Amniotic epithelial cell (primary cell): ENCODE data around the gene C5orf15.
"Not testable (repeated sequence)": the region's sequence is repeated elsewhere in the genome, so short reads cannot be mapped to it uniquely, and the experiment has no call there.

Source experiments
- DNase-seq: peaks from one replicate; pipeline ENCODE4 v3.0.0-alpha.2; 2010; ENCODE audit warnings: low read depth

Gene C5orf15

DNA sequence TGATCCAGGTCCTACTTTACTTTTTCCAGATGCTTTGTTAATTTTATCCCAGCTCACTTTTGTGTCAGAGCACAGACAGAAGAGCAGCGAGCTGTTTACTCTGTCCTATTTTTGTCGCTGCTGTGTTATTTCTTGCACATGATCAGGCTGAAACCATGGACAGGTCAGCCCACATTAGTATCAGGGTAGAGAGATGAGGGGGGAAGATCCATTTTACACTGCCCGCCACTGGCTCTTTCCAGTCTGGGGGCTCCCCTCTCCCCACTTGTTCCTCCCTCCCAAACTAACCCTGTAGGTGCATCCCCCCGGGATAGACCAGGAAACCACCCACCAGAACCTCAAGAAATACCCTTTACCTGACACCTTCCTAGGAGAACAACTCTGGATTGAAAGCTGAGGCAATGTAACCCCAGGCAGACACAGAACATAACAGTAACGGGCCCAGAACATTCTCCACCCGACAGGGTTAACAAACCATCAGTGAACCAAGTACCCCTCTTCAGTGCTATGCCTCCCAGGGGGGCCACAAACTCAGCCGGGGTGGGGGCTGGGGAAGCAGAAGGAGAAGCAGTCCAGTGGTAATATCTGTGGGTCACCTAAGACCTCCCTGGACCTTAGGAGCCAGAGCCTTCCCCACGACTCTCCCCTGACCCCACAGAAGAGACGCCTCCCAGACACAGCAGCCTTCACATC, 26.0 kb upstream of the C5orf15 start:
- DNase-seq: no peak

DNA sequence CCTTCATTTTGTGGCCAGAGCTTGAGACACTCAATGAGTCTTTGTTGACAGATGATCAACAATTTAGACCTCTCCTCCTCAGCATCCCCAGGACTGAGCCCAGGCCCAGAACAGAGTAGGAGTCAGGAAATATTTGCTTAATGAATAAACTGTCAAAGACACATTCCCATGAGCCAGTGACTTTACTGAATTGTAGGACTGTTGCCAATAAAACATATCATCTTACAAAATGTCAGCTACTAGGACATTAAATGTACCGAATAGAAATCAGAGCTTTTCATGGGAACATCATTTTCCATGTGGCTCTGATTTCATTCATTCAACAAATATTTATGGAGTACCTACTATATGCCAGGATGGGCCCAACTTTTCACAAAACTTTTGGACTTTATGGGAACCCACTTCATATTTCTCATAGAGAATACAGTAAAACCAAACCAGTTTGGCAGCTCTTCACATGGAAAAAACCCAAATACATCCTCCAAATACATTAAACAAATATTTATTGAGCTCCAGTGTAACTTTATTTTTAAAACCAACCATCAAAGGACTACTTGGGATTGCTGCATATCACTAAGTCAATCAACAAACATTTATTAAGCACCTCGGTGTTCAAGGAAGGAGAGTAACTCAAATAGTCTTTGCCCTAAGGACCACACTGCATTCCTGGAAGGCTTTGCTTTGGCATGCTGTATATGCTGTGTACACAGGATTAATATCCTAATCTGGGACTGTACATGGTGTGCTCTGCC, 24.9 kb upstream of the C5orf15 start:
- no peak for DNase-seq

DNA sequence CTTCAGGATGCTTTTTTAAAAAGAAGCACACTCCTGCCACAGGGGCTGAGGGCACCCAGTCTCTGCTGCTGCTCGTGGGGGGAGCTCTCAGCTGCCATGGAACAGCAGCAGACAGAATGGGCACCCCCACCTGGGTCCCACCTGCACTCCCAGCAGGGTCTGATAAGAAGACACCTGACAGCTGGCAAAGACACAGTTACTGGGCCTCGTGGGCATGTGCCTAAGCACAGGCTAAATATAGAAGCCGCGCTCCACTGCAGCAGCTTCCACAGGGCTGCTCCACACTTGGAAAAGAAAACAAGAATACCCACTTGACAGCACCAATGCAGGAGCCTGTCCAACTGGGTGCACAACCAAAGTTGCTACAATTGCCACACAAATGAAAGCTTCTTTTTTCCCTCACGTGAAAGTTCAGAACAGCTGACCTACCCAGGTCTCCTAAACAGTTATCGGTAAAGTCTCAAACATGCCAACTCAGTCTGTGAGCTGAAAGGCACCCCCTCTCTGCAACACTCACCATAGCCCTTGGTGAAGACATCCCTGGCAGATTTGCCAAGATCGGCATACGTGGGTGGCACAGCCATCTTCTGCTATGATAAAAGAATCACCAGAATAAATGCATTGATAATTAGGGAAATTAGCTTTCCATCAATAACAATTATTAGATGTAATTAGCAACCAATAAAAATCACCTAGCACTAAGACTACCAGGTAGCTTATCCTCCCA, 24.2 kb upstream of the C5orf15 start:
- no peak for DNase-seq

DNA sequence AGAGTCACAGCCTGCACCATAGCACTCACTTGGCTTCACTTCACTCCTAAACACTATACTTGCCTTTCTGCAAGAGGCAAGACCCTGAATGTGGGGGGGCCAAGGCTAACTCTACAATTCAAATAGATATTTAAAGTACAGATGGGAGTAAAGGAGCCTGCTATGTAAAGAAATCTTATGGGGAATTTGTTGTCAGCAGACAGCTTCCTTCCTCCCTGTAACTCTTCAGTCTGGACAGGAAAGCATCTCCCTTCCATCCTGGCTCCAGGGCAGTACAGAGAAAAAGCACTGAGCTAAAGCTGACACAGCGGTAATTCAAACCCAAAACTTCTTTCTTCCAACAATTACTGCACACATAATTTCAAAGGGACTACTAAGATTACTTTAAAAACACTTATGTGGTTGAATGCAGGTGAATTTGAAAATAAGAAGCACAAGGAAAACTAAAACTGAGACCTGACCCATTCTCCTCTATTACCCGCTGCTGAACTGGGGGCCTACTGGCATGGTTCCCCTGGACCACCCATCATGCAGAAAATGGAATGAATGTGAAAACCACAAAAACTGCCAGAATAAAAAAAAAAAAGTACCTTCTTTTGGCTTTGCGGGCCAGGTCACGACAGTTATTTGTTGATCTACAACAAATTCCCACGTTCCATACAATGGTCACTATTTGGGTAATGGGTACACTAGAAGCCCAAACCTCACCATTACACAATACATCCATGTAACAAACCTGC, 22.9 kb upstream of the C5orf15 start:
- DNase-seq: no peak

DNA sequence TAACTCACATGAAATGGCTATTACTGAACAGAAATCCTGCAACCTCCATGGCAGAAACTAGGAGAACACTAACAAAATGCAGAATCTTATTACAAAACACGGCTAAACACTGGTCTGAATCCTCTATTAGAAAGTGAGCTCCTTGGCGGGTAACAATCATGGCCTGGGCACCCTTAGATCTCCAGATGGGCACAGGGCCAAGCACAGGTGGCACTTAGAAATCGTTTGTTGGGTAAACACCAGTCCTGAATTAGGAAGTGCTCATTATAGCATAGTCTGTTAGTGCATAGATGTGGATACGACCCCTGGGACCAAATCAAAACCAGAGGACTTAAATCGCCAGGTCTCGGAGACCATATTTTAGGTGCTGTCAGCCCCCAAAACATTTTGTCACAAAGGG, 22.0 kb upstream of the C5orf15 start:
- DNase-seq: no peak

DNA sequence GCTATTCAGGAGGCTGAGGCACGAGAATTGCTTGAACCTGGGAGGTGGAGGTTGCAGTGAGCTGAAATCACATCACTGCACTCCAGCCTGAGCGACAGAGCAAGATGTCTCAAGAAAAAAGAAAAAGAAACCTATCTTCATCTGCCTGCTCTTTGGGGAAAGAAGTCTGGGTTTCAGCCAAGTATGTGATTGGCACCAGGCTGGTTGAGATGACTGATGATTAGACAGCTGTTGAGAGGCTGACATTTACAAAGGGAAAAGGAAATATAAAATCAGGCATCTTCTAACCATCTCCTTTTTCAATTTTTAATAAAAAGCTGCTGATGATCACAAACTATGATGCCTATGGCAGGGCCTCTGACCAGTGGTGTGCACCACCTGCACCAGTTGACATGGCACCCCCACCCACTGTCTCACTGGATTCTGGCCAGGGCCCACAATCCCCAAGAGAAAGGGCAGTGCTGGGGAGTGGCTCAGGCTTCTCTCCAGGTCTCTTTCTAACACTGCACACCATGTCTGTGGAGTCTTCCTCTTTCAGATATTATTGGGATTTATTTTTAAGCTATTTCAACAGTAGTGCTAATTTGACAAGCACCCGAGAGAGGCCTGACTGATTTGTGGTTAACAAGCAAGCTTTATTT, 17.2 kb upstream of the C5orf15 start:
- DNase-seq: no peak

DNA sequence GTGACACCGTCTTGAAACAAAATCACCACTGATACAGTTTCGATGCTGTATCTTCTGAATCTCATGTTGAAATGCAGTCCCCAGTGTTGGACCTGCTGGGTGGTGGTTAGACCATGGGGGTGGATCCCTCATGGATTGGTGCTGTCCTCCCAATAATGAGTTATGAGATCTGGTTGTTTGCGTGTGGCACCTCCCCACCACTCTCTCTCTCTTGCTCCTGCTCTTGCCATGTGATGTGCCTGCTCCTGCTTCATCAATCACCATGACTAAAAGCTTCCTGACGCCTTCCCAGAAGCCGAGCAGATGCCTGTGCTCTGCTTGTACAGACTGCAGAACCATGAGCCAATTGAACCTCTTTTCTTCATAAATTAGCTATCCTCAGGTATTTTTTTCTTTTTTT, 15.2 kb upstream of the C5orf15 start:
- peak; percentile 73 for DNase-seq

DNA sequence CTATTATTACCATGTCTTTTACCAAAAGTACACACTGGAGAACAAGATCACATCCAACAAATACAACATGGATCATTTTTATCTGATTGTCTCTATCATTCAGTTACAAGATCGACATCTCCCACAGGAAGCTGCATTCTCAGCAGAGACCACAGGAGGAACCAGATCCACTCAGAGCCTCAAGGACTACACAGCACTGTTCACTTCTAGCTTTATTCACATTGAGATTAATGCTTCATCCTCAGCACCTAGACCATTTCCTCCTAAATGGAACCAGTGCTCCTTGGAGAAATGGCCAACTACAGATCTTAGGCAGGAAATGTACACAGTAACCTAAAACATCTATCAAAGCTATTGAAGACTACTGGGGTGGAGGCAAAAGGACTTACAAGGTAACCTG, 13.3 kb upstream of the C5orf15 start:
- DNase-seq: no peak

DNA sequence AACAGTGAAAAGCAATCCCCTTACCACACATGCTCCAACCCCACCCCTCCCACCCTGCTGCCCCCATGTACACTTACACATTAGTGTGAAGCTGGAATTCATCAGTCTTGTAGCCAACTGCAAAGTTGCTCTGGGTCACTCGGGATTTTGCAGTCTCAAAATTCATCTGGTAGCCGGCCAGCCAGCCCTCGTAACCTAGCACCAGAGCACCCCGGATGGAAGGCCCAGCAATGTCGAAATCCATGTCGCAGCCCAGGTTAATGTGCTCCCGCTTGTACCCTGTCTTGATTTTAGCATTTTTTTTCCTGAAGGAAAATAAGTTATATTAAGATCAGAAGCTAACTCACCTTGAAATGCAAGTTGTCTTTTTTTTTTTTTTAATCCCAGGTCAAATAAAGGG, 12.2 kb upstream of the C5orf15 start:
- no peak for DNase-seq

DNA sequence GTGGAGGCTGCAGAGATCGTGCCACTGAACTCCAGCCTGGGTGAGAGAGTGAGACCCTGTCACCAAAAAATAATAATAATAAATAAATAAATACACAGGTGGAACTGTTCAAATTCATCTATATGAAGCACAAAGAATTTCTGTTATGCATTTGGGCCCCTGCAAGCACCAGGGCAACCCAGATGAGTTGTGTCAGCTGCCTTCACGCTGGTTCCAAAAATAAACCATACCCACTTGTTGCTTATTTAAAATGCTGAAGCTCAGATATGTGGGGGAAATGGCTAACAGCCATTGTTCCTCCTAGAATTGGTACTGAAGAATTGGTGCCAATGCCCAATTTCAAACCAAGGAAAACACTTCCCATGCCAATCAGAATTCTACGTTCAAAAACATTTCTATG, 10.5 kb upstream of the C5orf15 start:
- no peak for DNase-seq

DNA sequence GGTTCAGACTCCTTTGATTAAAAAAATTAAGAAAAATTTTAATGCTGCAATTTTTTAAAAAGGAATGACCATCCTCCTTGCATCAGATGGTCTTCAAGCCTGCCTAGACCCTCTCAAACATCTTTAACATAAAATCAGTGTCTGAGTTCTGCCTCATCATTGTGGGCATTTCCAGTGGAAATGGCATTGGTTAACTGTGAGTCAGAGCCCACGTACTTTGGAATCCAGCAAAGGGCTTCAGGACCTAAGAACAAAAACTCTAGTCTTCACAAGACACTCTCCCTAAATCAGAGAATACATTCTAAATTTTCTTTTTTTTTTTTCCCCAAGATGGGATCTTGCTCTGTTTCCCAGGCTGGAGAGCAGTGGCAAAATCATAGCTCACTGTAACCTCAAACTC, 9.4 kb upstream of the C5orf15 start:
- peak; percentile 78 for DNase-seq

DNA sequence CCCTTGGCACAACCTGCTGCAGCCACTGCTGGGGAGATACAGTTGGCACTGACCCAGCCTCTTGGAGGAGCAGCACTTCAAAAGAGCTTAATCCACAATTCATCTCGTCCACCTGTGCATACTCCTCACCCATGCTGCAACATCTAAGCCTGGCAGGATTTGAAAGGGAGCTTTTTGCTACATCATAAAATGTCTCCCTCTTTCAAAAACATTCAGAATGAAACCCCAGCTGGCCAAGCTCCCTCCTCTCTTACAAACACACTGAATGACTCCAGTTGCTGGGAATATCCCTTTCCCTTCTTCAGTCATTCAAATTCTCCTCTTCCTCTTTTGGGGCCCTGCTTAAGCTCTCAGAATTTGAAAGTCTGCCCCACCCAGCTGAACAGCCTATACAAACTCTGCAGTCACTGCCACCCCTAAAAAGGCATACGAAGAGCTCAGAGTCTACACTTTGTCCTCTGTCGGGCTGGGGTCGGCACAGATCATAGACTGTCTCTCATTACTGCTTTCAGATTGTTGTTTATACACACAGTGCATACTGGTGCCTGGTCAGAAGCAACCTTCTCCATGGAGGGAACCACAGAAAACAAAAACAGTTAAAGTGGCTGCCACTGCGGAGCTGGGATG, 8.8 kb upstream of the C5orf15 start:
- no peak for DNase-seq

DNA sequence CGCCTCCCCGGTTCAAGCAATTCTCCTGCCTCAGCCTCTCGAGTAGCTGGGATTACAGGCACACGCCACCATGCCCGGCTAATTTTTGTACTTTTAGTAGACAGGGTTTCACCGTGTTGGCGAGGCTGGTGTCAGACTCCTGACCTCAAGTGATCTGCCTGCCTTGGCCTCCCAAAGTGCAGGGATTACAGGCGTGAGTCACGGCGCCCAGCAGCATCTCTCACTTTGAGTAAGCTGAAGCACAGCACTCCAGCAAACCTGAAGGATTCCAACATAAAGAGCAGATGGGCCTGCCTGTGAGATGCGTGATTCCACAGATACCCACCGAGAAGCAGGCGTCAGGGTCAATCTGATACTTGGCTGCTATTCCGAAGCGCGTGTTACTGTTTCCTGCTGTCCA, 7.1 kb upstream of the C5orf15 start:
- DNase-seq: not testable (repeated sequence)

DNA sequence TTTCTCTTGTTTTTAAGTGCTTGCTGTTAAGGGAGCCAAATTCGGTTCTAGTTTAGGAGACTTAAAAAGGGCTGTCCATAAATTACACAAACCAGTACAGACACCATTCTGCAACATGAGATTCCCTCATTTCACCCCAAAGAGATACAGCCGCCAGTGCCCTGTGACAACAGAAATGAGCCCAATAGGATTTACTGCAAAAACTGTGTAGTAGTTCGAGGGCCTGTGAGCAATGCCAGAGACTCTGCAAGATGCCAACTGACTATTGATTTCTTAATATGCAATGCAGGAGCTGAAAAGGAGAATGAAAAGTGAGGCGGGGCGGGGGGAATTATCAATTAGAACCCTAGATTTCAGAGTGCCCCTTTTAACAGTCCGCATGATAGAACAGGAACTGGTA, 5.7 kb upstream of the C5orf15 start:
- no peak for DNase-seq

DNA sequence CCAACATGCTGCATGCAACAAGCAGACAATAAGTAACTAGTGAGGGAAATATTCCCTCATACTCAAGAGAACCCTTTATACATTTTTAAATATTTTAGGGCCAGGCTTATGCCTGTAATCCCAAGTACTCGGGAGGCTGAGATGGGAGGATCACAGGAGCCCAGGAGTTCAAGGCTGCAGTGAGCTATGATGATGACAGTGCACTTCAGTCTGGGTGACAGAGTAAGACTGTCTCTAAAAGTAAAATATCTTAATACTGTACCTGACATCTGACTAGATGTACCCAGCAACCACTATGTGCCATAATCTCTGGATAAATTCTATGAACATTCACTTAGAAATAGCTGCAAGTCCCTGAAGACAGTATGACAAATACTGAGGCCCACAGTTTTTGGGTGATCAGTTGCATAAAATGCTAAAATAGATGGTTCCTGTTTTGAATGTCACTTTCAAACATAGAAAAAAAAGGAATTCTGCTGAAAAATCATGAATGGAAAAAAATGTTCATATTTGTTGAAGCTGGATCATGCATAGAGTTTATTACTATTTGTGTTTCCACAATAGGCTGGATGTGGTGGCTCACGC, 2.0 kb upstream of the C5orf15 start:
- no peak for DNase-seq

DNA sequence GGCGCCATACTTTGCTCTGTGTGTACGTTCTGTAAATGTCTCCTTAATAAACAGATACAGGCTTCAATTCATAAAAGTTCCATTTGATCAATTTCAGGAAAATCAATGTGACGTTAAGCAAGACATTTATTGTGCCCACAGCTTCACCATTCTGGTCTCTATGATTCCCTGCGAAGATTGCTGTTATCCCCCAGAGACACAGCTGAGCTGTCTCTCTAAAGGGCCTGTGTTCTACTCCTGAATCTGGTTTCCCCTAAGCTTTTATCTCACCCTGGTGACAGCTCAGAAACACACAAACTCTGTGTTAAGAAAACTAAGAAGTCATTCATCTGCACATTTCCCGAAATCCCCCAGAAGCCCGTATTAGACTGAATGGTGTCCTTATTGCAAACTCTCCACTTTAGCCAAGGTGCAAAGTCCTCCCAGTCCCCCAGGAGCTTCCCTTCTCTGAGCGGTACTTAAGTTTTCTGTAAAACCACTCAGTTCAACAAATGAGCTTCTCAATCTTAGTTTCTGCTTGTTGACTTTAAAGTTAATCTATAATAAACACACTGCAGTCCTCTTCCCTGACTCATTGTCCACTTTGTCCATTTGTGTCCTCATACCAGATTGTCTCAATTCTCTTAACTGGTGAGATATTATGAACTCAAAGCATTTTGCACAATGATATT, 1.4 kb upstream of the C5orf15 start:
- no peak for DNase-seq

DNA sequence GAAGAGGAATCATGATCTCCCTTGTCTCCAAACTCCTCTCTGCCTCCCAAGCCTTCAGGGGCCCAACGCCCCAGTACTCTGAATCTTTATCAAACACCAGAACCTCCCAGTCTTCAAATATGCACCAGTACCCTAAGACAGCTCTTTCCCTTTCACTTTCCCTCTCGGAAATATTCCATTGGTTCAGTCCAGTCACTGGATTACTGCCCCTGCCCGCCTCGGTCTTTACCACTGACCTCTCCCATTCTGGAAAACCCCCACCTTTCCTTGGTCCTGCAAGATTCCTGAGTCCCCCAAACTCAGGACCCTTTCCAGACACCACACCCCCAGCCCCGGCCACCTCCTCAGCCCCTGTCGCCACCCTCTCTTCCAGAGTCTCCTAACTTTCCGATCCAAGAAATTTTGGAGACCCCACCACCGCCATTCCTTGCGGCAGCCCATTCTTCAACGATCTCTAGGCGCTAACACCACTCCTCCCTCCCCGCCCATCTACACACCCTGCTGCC, 674 bp downstream of the C5orf15 start:
- peak; percentile 32 for DNase-seq

DNA sequence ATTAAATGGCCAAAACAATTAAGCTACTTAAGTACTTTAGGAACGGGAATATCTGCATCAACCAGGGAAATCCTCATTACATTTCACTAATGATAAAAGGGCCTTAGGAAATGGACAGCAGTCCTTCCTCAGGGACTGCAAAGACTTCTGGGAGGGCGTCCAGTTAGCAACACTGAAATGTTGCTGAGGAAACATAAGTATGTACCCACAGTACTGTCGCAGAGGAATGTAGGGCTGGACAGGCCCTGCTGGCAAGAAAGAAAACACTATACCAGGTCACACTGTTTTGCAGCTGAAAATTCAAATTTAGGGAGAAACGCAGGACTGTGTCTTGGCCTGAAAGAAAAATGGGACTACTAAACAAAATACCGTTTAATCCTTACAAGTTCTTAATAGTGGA, 1.3 kb downstream of the C5orf15 start:
- DNase-seq: no peak

DNA sequence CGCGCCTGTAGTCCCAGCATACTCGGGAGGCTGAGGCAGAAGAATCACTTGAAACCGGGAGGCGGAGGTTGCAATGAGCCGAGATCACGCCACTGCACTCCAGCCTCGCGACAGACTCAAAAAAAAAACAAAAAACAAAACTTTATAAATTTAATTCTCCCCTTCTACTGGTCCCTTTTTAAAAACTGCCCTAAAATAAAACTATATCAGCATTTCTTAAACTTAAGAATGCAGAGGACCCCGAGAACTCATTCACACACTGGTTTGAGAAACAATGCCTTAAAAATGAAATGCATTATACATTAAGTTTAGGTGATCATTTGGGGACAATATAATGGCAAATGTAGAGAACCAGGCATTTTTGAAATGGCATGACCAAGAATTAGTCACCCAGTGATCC, 2.3 kb downstream of the C5orf15 start:
- DNase-seq: no peak

DNA sequence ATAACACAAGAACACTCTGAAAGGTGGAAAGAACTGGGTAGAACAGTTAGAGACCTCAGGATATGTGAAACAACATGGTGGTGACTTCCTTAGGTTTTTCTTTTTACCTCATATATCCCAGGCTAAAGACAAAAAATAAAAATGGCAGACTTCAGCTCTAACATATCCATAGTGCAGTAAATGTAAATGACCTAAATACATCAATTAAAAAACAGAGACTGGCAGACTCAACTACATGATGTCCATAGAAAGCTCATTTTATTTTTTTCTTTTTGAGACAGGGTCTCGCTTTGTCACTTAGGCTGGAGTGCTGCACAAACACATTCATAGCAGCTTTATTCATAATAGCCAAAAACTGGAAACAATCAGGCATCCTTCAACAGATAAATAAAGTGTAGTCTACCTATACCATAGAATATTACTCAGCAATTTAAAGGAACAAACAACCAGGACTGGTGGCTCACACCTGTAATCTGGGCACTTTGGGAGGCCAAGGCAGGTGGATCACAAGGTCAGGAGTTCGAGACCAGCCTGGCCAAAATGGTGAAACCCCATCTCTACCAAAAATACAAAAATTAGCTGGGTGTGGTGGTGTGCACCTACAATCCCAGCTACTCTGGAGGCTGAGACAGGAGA, 4.8 kb downstream of the C5orf15 start:
- no peak for DNase-seq
